ENCODE results near the gene HEG1. TPM values are rescaled to one million over a fixed set of nuclear protein-coding genes. Genes with fewer than 3 reads are reported as not detected.
A peak's percentile ranks its signal among the peaks of the same experiment; 100 is the strongest.

The HEG1 gene
- polyA plus RNA-seq, 3 donors: 0.28 to 4.2 (median 0.69) TPM

GRCh38 chr3:125000661-125001060, 55.1 kb downstream of the HEG1 start:
- intact Hi-C loops (cut with micrococcal nuclease): no loop called here
- peaks cover 40 to 41% of the 10 kb centered on the region in 2 donors for H3K36me3 Mint-ChIP-seq
- H3K27ac Mint-ChIP-seq: no peak overlapping the region
- no peak overlapping the region for H3K4me3 Mint-ChIP-seq
- no peak overlapping the region for H2AFZ ChIP-seq (ENCODE audit: insufficient read depth, low read depth, low read length, poor library complexity, severe bottlenecking)
- H3K9me3 ChIP-seq (replicated peaks in 1 of 2; ENCODE audit: control insufficient read depth in 1 of 2, insufficient read depth in 1 of 2, low read length in 2 of 2): no peaks in the 10 kb centered on the region
- no peaks in the 10 kb centered on the region for H3K9me3 Mint-ChIP-seq
- no peak overlapping the region for H3K27ac ChIP-seq (ENCODE audit: low read depth in 1 of 2, low read length in 2 of 2)
- peaks cover 0 to 2% (median 0%) of the 10 kb centered on the region in 3 donors for H3K27me3 Mint-ChIP-seq (ENCODE audit: low read depth in 3 of 3)
- H3K4me1 ChIP-seq (ENCODE audit: control insufficient read depth in 1 of 2, insufficient read depth in 2 of 2, low read length in 2 of 2): peaks cover 4 to 5% of the 10 kb centered on the region in 2 donors
- H4K20me1 ChIP-seq (ENCODE audit: insufficient read depth, low read length): no peaks in the 10 kb centered on the region
- peaks cover 12% of the 10 kb centered on the region for H3K4me1 Mint-ChIP-seq
- H3K79me2 ChIP-seq (ENCODE audit: insufficient read depth, low read length): no peaks in the 10 kb centered on the region
- DNase-seq: no peak
- no peak for TF ChIP-seq CTCF (IDR thresholded peaks at IDR 0.05)
- peaks cover 0 to 57% of the 10 kb centered on the region in 2 donors for H3K36me3 ChIP-seq (replicated peaks in 1 of 2; ENCODE audit: control insufficient read depth in 1 of 2, insufficient read depth in 2 of 2, low read length in 2 of 2)
- H3K4me3 ChIP-seq (replicated peaks in 1 of 3; ENCODE audit: low read depth in 2 of 3, low read length in 3 of 3): no peak overlapping the region
- no peak overlapping the region for H3K4me2 ChIP-seq (replicated peaks; ENCODE audit: extremely low read depth, low read length, poor library complexity, severe bottlenecking)
- no peaks in the 10 kb centered on the region for H3K27me3 ChIP-seq (ENCODE audit: control insufficient read depth in 2 of 2, insufficient read depth in 2 of 2, low read length in 2 of 2)
- WGBS (ENCODE audit: insufficient coverage): 80% methylated on average over 1 of the region's 2 CpGs
- no peak overlapping the region for H3K9ac ChIP-seq (ENCODE audit: insufficient read depth, low read length, poor library complexity, severe bottlenecking)

- H3K9ac ChIP-seq (ENCODE audit: insufficient read depth, low read length, poor library complexity, severe bottlenecking): no peak overlapping the region
- no peak overlapping the region for H3K27ac Mint-ChIP-seq
- no peaks in the 10 kb centered on the region for H3K27me3 ChIP-seq (ENCODE audit: control insufficient read depth in 2 of 2, insufficient read depth in 2 of 2, low read length in 2 of 2)
- no peaks in the 10 kb centered on the region for H3K9me3 ChIP-seq (replicated peaks in 1 of 2; ENCODE audit: control insufficient read depth in 1 of 2, insufficient read depth in 1 of 2, low read length in 2 of 2)
- no peak overlapping the region for H3K4me3 Mint-ChIP-seq
- peaks cover 0 to 3% (median 0%) of the 10 kb centered on the region in 3 donors for H3K27me3 Mint-ChIP-seq (ENCODE audit: low read depth in 3 of 3)
- H3K9me3 Mint-ChIP-seq: no peaks in the 10 kb centered on the region
- H3K79me2 ChIP-seq (ENCODE audit: insufficient read depth, low read length): no peaks in the 10 kb centered on the region
- H3K36me3 Mint-ChIP-seq: peaks cover 36 to 40% of the 10 kb centered on the region in 2 donors
- H3K4me1 Mint-ChIP-seq: peaks cover 13% of the 10 kb centered on the region
- intact Hi-C loops (cut with micrococcal nuclease): loop anchor here in 1 of 2 donors (5.0 kb wide), 1 partner anchor 437 kb away; no protein-coding TSS in a partner anchor
- peaks cover 7 to 11% of the 10 kb centered on the region in 2 donors for H3K4me1 ChIP-seq (ENCODE audit: control insufficient read depth in 1 of 2, insufficient read depth in 2 of 2, low read length in 2 of 2)
- WGBS (ENCODE audit: insufficient coverage): no CpG with 5 or more reads among the region's 2 CpGs
- no peak overlapping the region for H3K4me2 ChIP-seq (replicated peaks; ENCODE audit: extremely low read depth, low read length, poor library complexity, severe bottlenecking)
- no peaks in the 10 kb centered on the region for H4K20me1 ChIP-seq (ENCODE audit: insufficient read depth, low read length)
- peaks cover 0 to 51% of the 10 kb centered on the region in 2 donors for H3K36me3 ChIP-seq (replicated peaks in 1 of 2; ENCODE audit: control insufficient read depth in 1 of 2, insufficient read depth in 2 of 2, low read length in 2 of 2)
- H2AFZ ChIP-seq (ENCODE audit: insufficient read depth, low read depth, low read length, poor library complexity, severe bottlenecking): no peak overlapping the region
- H3K27ac ChIP-seq (ENCODE audit: low read depth in 1 of 2, low read length in 2 of 2): no peak overlapping the region
- peak in 1 of 3 donors; percentile 18 for DNase-seq
- no peak overlapping the region for H3K4me3 ChIP-seq (replicated peaks in 1 of 3; ENCODE audit: low read depth in 2 of 3, low read length in 3 of 3)
- TF ChIP-seq CTCF (IDR thresholded peaks at IDR 0.05): no peak
Observed at GRCh38 chr3:124999897-125000435, 55.8 kb downstream of the HEG1 start.

Measured in CD14-positive monocyte (primary cell).